HUES48 (cell line): ENCODE results near the gene PARP12.
A peak's percentile ranks its signal among the peaks of the same experiment; 100 is the strongest.

Experiments
- H3K27ac ChIP-seq: one replicate; pipeline ENCODE4 v1.7.0; 2013; ENCODE audit warnings: low read depth, low read length, inconsistent platforms
- H3K27me3 ChIP-seq: 2 replicates; pipeline ENCODE4 v1.6.1; 2013; ENCODE audit warnings: mild to moderate bottlenecking, low read length; ENCODE audit not compliant: control insufficient read depth, insufficient read depth
- H3K36me3 ChIP-seq: 2 replicates; pipeline ENCODE4 v1.6.1; 2013; ENCODE audit warnings: low read length; ENCODE audit not compliant: control insufficient read depth, insufficient read depth
- H3K4me1 ChIP-seq: 2 replicates; pipeline ENCODE4 v1.6.1; 2013; ENCODE audit warnings: mild to moderate bottlenecking, low read length; ENCODE audit not compliant: control insufficient read depth, insufficient read depth
- H3K4me3 ChIP-seq: 2 replicates; pipeline ENCODE4 v1.5.1; 2013; ENCODE audit warnings: mild to moderate bottlenecking, low read depth, low read length
- H3K9ac ChIP-seq: 2 replicates; pipeline ENCODE4 v1.6.1; 2013; ENCODE audit warnings: mild to moderate bottlenecking, low read depth, low read length, moderate library complexity
- H3K9me3 ChIP-seq: 2 replicates; pipeline ENCODE4 v1.6.1; 2013; ENCODE audit warnings: low read length; ENCODE audit not compliant: control insufficient read depth, insufficient read depth

PARP12 gene

DNA sequence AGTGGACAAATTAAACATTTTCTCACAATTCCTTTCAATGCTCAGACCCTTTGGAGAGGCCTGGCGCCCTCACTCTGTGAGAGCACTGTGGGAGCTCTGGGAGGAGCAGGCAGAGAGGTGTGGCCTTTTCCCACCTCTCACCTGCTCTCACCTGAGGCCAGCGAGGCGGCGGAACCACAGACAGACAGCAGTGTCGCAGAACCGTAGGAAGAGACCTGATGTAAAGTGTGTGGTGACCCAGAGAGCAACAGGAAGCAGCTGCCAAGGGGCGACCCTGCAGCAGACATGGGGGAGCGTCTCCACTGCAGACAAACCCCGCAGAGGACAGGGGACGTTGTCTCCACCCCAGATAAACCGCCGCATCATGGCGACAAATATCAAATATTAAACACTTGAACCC lies 15.6 kb upstream of the PARP12 start:
- Histone ChIP-seq H3K27me3 (no peaks in the 10 kb centered on the region), H3K4me3 (no peak overlapping the region), H3K9me3 (no peaks in the 10 kb centered on the region), H3K4me1 (no peaks in the 10 kb centered on the region), H3K36me3 (no peaks in the 10 kb centered on the region), H3K27ac (no peak overlapping the region), H3K9ac (no peak overlapping the region)

DNA sequence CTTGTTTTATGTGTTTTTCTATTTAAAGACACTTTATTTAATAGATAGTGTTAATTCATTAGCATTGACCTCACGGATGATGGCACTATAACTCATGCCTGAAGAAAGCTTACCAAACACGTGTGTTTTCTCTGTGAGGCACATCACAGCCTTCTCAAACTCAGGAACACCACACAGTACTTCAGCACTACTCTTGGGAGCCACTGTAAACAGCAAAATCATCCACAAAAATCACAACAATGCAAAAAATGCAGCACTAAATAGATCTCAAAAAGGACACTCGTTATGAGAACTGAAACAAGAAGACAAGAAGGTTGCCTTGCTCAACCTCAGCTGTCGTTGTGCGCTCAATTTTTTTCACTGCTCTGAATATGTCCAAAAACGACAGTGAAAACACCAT lies 12.0 kb upstream of the PARP12 start:
- no peaks in the 10 kb centered on the region for H3K27me3 ChIP-seq
- no peaks in the 10 kb centered on the region for H3K9me3 ChIP-seq
- H3K9ac ChIP-seq: no peak overlapping the region
- no peaks in the 10 kb centered on the region for H3K36me3 ChIP-seq
- H3K4me1 ChIP-seq: no peaks in the 10 kb centered on the region
- H3K27ac ChIP-seq: no peak overlapping the region
- no peak overlapping the region for H3K4me3 ChIP-seq

DNA sequence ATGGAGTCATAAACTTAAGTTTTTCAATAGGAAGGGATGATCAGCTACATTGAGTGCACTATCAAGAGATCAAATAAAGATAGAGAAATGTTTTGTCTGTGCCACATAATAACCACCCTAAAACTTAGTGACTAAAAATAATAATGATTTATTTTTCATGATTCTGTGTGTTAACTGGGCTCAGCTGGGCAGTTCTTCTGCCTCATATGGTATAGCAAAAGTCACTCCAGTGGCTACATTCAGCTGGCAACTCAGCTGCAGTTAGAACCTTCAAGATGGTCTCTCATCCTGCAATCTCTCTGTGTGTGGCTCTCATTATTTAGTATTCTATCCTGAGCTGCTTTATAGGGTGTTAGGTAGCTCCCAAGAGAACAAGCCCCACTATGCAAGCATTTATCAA lies 7.8 kb upstream of the PARP12 start:
- no peaks in the 10 kb centered on the region for H3K27me3 ChIP-seq

DNA sequence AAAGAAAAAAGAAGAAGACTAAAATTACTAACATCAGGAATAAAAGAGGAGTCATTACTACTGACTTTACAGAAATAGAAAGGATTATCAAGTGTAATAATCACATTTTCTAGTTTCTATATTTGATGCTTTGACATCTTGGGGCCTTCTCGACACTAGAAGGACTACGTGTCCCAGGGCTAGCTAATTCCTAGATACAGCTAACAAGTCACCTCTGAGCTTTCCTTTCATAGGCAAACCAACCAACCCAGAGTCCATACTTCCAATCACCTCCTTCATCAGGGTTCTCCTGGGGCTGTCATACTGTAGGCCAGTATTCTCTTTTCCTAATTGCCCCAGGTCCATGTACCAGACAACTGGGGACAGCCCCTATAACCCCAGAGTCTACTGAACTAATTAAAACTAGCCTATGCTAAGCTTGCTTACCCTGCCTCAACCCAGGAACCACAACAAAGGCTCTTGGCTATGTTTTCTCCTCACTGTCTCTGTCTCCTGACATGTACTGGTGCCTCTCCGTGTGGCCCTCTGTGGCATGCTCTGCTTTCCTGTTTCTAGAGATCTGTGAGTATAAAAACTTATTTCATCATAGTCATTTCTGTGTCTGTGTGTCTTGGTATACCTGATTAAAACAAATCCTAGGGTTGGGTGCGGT lies 6.7 kb upstream of the PARP12 start:
- 0 out of 2 replicates have a peak, but pooled peaks cover 2% of the 10 kb centered on the region for H3K4me1 ChIP-seq
- no peaks in the 10 kb centered on the region for H3K36me3 ChIP-seq
- no peaks in the 10 kb centered on the region for H3K27me3 ChIP-seq
- peaks cover 4% of the 10 kb centered on the region; the same call in 1 of the 2 replicates for H3K9me3 ChIP-seq
- no peak overlapping the region for H3K27ac ChIP-seq
- H3K4me3 ChIP-seq: no peak overlapping the region
- H3K9ac ChIP-seq: no peak overlapping the region

More for the DNA sequence above, 7.8 kb upstream of the PARP12 start:
- Histone ChIP-seq H3K9me3 (peaks cover 4% of the 10 kb centered on the region; the same call in 1 of the 2 replicates), H3K36me3 (no peaks in the 10 kb centered on the region), H3K9ac (no peak overlapping the region), H3K4me1 (0 out of 2 replicates have a peak, but pooled peaks cover 2% of the 10 kb centered on the region), H3K4me3 (no peak overlapping the region), H3K27ac (no peak overlapping the region)

DNA sequence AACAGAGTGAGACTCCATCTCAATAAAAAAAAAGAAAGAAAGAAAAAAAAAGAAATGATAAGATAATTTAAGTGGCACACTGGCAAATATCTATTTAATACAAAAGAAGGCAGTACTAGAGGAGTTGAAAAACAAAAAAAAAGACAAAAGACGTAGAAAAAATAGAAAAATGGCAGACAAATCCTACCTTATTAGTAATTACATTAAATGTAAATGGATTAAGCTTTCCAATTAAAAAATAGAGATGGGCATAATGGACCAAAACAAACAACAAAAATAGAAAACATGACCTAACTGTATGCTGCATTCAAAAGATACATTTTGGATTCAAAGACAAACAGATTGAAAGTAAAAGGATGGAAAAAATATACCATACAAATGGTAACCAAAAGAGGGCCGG lies 5.3 kb upstream of the PARP12 start:
- H3K27me3 ChIP-seq: peaks cover 13% of the 10 kb centered on the region
- no peak overlapping the region for H3K4me3 ChIP-seq
- H3K9me3 ChIP-seq: peaks cover 4% of the 10 kb centered on the region; the same call in 1 of the 2 replicates

DNA sequence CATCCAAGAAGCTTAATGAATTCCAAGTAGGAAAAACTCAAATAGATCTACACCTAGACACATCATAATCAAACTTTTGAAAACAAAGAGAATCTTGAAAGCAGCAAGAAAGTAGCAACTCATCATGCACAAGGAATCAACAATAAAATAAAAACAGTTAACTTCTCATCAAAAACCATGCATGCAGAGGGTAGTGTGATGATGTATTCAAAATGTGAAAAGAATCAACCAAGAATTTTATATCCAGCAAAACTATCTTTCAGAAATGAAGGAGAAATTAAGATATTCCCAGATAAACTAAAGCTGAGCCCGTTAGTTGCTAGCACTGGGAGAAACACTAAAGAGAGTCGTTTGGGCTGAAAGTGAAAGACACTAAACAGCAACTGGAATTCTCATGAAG lies 4.3 kb upstream of the PARP12 start:
- no peak overlapping the region for H3K4me3 ChIP-seq
- 0 out of 2 replicates have a peak, but pooled peaks cover 2% of the 10 kb centered on the region for H3K4me1 ChIP-seq
- H3K9me3 ChIP-seq: peaks cover 4% of the 10 kb centered on the region; the same call in 1 of the 2 replicates
- H3K27me3 ChIP-seq: peaks cover 19% of the 10 kb centered on the region
- no peak overlapping the region for H3K9ac ChIP-seq
- H3K36me3 ChIP-seq: no peaks in the 10 kb centered on the region
- no peak overlapping the region for H3K27ac ChIP-seq

More for the DNA sequence above, 5.3 kb upstream of the PARP12 start:
- 0 out of 2 replicates have a peak, but pooled peaks cover 2% of the 10 kb centered on the region for H3K4me1 ChIP-seq
- no peak overlapping the region for H3K27ac ChIP-seq
- H3K36me3 ChIP-seq: no peaks in the 10 kb centered on the region
- no peak overlapping the region for H3K9ac ChIP-seq

DNA sequence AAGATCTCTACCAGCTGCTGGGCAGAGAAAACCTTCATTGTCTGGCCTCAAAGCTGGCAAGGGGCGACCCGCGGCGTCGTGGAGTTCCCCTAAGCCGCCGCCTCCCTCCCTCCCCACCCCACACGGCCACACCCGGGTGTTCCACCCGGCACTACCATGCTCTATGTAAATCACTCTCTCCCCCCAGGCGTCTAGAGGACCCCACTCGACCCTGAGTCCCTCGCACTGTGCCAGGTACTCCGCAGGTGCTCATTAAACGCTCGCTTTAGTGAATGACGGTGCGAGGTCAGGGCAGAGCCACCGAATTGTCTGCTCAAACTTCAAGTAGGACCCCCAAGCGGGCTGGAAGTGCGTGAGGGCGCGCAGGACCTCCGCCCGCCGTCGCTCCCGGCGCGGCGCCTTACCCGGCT lies 628 bp downstream of the PARP12 start:
- H3K9me3 ChIP-seq: peaks cover 4% of the 10 kb centered on the region; the same call in 1 of the 2 replicates
- H3K4me1 ChIP-seq: 0 out of 2 replicates have a peak, but pooled peaks cover 2% of the 10 kb centered on the region
- H3K27ac ChIP-seq: no peak overlapping the region

DNA sequence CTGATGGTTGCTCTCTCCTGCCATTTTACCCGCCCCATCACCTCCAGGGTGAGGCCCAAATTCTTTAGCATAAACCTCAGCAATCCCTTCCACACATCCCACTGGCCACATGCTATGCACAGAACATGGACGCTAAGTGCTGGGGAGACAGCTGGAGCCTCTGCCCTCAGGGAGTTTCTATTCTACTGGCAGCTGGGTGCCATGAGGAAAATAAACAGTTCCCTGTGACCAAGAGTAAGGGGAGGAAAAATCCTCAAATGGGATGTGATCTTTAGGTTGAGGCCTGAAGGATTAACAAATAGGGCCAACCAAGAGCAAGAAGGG lies 1.2 kb downstream of the PARP12 start:
- Histone ChIP-seq H3K36me3 (peaks cover 2% of the 10 kb centered on the region; the same call in 1 of the 2 replicates), H3K27me3 (peaks cover 28% of the 10 kb centered on the region), H3K27ac (no peak overlapping the region), H3K4me3 (no peak overlapping the region; the same call in 1 of the 2 replicates), H3K9me3 (no peaks in the 10 kb centered on the region), H3K9ac (no peak overlapping the region), H3K4me1 (0 out of 2 replicates have a peak, but pooled peaks cover 2% of the 10 kb centered on the region)

More for the DNA sequence above, 628 bp downstream of the PARP12 start:
- no peaks in the 10 kb centered on the region for H3K36me3 ChIP-seq
- H3K27me3 ChIP-seq: peaks cover 28% of the 10 kb centered on the region
- H3K9ac ChIP-seq: peak overlapping the region; percentile 78; the same call in 1 of the 2 replicates
- peak overlapping the region; percentile 71 for H3K4me3 ChIP-seq

DNA sequence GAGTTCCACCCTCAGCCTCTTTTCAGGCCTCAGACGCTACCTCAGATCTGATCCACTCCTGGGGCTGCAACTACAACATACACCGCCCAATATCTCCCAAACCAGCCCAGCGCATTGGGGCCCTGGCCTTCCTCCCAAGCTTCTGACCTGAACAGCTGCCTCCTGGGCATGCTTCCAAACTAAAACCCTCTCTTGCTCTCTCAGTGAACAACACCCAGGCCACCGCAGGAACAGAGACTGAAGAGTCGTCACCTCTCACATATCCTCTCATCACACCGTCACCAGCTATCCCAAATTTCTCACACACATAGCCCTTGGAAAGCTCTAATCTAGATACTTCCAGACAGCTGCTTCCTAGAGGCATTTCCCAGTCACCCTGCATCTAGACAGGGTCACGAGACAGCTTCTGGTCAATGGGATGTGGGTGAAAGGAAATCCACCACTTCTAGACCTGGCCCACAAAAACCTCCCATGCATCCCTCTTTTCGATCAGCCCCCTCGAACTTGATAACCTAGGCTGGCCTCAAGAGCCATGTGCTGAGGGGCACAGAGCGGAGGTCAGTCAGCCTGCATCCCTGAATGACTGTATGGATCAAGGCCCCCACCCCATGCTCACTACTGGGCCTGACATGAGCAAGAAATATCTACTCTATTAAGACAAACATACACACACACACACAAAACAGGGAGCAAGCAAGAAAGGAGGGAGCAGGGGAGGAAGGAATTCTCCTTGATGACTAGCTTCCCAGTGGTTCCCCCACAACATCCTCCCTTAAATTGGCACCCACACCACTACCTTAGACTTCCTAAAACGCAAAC lies 1.8 kb downstream of the PARP12 start:
- 0 out of 2 replicates have a peak, but pooled peaks cover 2% of the 10 kb centered on the region for H3K4me1 ChIP-seq
- H3K27me3 ChIP-seq: peaks cover 28% of the 10 kb centered on the region
- peaks cover 3% of the 10 kb centered on the region; the same call in 1 of the 2 replicates for H3K36me3 ChIP-seq
- H3K27ac ChIP-seq: no peak overlapping the region
- no peak overlapping the region for H3K4me3 ChIP-seq
- H3K9me3 ChIP-seq: no peaks in the 10 kb centered on the region
- H3K9ac ChIP-seq: no peak overlapping the region

DNA sequence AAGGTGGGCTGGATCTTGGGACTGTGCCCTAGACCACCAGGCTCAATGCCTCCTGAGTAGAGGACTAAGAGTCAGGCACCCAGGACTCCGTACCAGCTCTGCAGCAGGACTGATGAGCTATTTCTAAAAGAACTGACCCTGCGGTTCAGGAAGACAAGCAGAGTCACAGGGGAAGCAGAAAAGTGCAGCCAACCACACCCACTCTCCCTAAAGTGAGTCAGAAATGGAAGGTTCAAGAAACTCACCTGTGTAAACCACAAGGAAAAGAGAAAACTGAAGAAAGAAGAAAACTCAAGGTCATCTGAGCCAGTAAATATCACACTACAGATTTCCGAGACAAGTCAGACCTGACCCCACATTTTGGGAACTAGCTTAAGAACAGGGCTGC lies 2.5 kb downstream of the PARP12 start:
- H3K27ac ChIP-seq: no peak overlapping the region
- no peaks in the 10 kb centered on the region for H3K9me3 ChIP-seq
- H3K4me1 ChIP-seq: no peaks in the 10 kb centered on the region
- H3K27me3 ChIP-seq: peaks cover 28% of the 10 kb centered on the region
- peaks cover 3% of the 10 kb centered on the region; the same call in 1 of the 2 replicates for H3K36me3 ChIP-seq
- H3K4me3 ChIP-seq: no peak overlapping the region
- H3K9ac ChIP-seq: no peak overlapping the region
